Endothelial cell of umbilical vein (primary cell): ENCODE data around the gene TULP1. TPM values are rescaled to one million over a fixed set of nuclear protein-coding genes. Genes with fewer than 3 reads are reported as not detected.
"Not testable (repeated sequence)": the region's sequence is repeated elsewhere in the genome, so short reads cannot be mapped to it uniquely, and the experiment has no call there.

ENCODE experiments used
- BruUV-seq: library from RNA; stranded (reverse); fragments of 400-500 nt; replicated peaks from 2 replicates; lab custom pipeline; 2021; lab: Mats Ljungman, UMichigan
- CTCF ChIA-PET: fragments of 300-600, 350-600 bp; sonication (Branson Sonifier 250); formaldehyde crosslinking; loops from one replicate; lab custom pipeline; 2021; ENCODE audit warnings: antibody characterized with exemption, inconsistent platforms; lab: Charles Lee
- POLR2A ChIA-PET: fragments of 300-600, 350-600 bp; sonication (Branson Sonifier 250); formaldehyde crosslinking; loops from one replicate; lab custom pipeline; 2021; ENCODE audit warnings: antibody characterized with exemption, inconsistent platforms; lab: Charles Lee
- DNase-seq: peaks from one replicate; pipeline ENCODE4 v3.0.0-alpha.2; 2011; ENCODE audit warnings: low read depth, low spot score
- FAIRE-seq: peaks from 2 replicates; lab custom pipeline; 2011; peaks lifted over from hg19 to GRCh38; lab: Jason Lieb, UNC
- H2AFZ ChIP-seq: 2 replicates; pipeline ENCODE4 v1.6.0; 2012; ENCODE audit warnings: low read depth, low read length, control low read depth, inconsistent platforms
- H3K27ac ChIP-seq: 2 replicates; pipeline ENCODE4 v1.5.1; 2011; ENCODE audit warnings: low read depth, mild to moderate bottlenecking, control low read depth, low read length, moderate library complexity; ENCODE audit not compliant: insufficient read depth
- H3K27me3 ChIP-seq, 2 experiments: 2 replicates each; pipeline versions ENCODE4 v1.6.0 to v1.6.1; 2011; ENCODE audit warnings: low read length in 2 of 2, mixed read lengths in 1 of 2; ENCODE audit not compliant: control insufficient read depth in 2 of 2, insufficient read depth in 2 of 2
- H3K36me3 ChIP-seq, 2 experiments: 2 replicates in 1 of 2; 3 replicates in 1 of 2; pipeline ENCODE4 v1.5.1; 2011; ENCODE audit warnings: low read length in 2 of 2, mild to moderate bottlenecking in 1 of 2, moderate library complexity in 1 of 2; ENCODE audit not compliant: control insufficient read depth in 2 of 2, insufficient read depth in 2 of 2; ENCODE audit errors: extremely low read depth in 1 of 2
- H3K4me1 ChIP-seq: 3 replicates; pipeline ENCODE4 v1.5.1; 2011; ENCODE audit warnings: mild to moderate bottlenecking, low read length; ENCODE audit not compliant: control insufficient read depth, insufficient read depth; ENCODE audit errors: extremely low read depth
- H3K4me2 ChIP-seq: 2 replicates; pipeline ENCODE4 v1.6.1; 2011; ENCODE audit warnings: low read length, control low read depth, mixed read lengths; ENCODE audit not compliant: insufficient read depth
- H3K4me3 ChIP-seq, 3 experiments: fragments of 200-600 bp in 1 of 3; sonication (generic), shearing (Covaris generic) in 1 of 3; replicated peaks in 1 of 3; 2 replicates each; pipeline ENCODE4 v1.5.1; 2011 to 2016; ENCODE audit warnings: control low read depth in 3 of 3, low read length in 3 of 3, mild to moderate bottlenecking in 2 of 3, inconsistent platforms in 1 of 3, low read depth in 1 of 3, moderate library complexity in 1 of 3; ENCODE audit not compliant: insufficient read depth in 1 of 3
- H3K79me2 ChIP-seq: 2 replicates; pipeline ENCODE4 v1.6.0; 2012; ENCODE audit warnings: low read length, inconsistent platforms; ENCODE audit not compliant: control insufficient read depth, insufficient read depth
- H3K9ac ChIP-seq: replicated peaks from 2 replicates; pipeline ENCODE3; 2011; ENCODE audit warnings: low read length, control low read depth; ENCODE audit not compliant: insufficient read depth; ENCODE audit errors: extremely low read depth
- H3K9me1 ChIP-seq: replicated peaks from 3 replicates; pipeline ENCODE4 v1.6.0; 2011; ENCODE audit warnings: mild to moderate bottlenecking, low read length; ENCODE audit not compliant: control insufficient read depth, insufficient read depth; ENCODE audit errors: extremely low read depth
- H3K9me3 ChIP-seq: replicated peaks from 2 replicates; pipeline ENCODE4 v1.5.1; 2012; ENCODE audit warnings: low read length, inconsistent platforms; ENCODE audit not compliant: control insufficient read depth, insufficient read depth
- H4K20me1 ChIP-seq: replicated peaks from 2 replicates; pipeline ENCODE3; 2011; ENCODE audit warnings: mild to moderate bottlenecking, low read length; ENCODE audit not compliant: control insufficient read depth, insufficient read depth; ENCODE audit errors: extremely low read depth
- CTCF ChIP-seq, 2 donors: IDR thresholded peaks; 1 replicate in 1 of 2; 2 replicates in 1 of 2; pipeline ENCODE4 v1.5.1; 2011; ENCODE audit warnings: low read length in 2 of 2, mild to moderate bottlenecking in 2 of 2, moderate library complexity in 2 of 2, control low read depth in 1 of 2, inconsistent platforms in 1 of 2, low read depth in 1 of 2; ENCODE audit not compliant: insufficient read depth in 1 of 2; ENCODE audit errors: extremely low read depth in 1 of 2
- EZH2 ChIP-seq: IDR thresholded peaks from 2 replicates; pipeline ENCODE4 v1.6.1; 2012; ENCODE audit warnings: borderline replicate concordance, low read depth, mild to moderate bottlenecking, moderate library complexity, low read length, inconsistent platforms; ENCODE audit not compliant: severe bottlenecking
- FOS ChIP-seq: IDR thresholded peaks from 2 replicates; pipeline ENCODE4 v1.6.1; 2011; ENCODE audit warnings: mild to moderate bottlenecking, low read length, moderate library complexity, borderline replicate concordance; ENCODE audit not compliant: insufficient read depth
- GATA2 ChIP-seq: IDR thresholded peaks from 2 replicates; pipeline ENCODE4 v1.7.0; 2011; ENCODE audit warnings: low read depth, mild to moderate bottlenecking, moderate library complexity, mixed read lengths, low read length; ENCODE audit not compliant: insufficient read length, insufficient read depth
- JUN ChIP-seq: IDR thresholded peaks from 2 replicates; pipeline ENCODE4 v1.6.1; 2011; ENCODE audit warnings: borderline replicate concordance, low read depth; ENCODE audit not compliant: insufficient read length, insufficient read depth
- MAX ChIP-seq: IDR thresholded peaks from 2 replicates; pipeline ENCODE4 v1.6.1; 2011; ENCODE audit not compliant: insufficient read depth, insufficient read length
- MYC ChIP-seq: IDR thresholded peaks from one replicate; pipeline ENCODE4 v1.6.1; 2011; ENCODE audit warnings: mild to moderate bottlenecking, low read depth, low read length
- POLR2A ChIP-seq: IDR thresholded peaks from 2 replicates; pipeline ENCODE4 v1.6.1; 2012; ENCODE audit warnings: low read depth, mild to moderate bottlenecking, control low read depth, low read length
- POLR2AphosphoS5 ChIP-seq: IDR thresholded peaks from 2 replicates; pipeline ENCODE4 v1.6.1; 2012; ENCODE audit warnings: low read depth, mild to moderate bottlenecking, control low read depth, low read length, moderate library complexity; ENCODE audit not compliant: insufficient read depth
- dilution Hi-C: fragments of 300-500 bp; cut with MboI; formaldehyde crosslinking; loops from one replicate; pipeline ENCODE4 v1.15.0; 2019; ENCODE audit warnings: low sequenced_read_pairs; ENCODE audit not compliant: extremely low pct_ligation_motif_present
- intact Hi-C: fragments of 100-400 bp; cut with micrococcal nuclease; formaldehyde crosslinking; loops from one replicate; pipeline ENCODE4 v1.10.0; 2022
- polyA plus RNA-seq, 4 experiments: library from polyadenylated mRNA; depleted of rRNA in 3 of 4; stranded (reverse) in 3 of 4; unstranded in 1 of 4; fragments of >200 nt; gene quantifications; 2 replicates each; pipeline versions ENCODE4 v1.2.1 to v1.2.3, GENCODE V29; 2011 to 2012; ENCODE audit warnings: missing spikeins in 1 of 4
- total RNA-seq: library from RNA; stranded (reverse); gene quantifications from 2 replicates; pipeline ENCODE4 v1.2.3, GENCODE V29; 2021

The TULP1 gene
- total and polyA plus RNA-seq, 2 donors (not counting 3 experiments of a cell fraction or from before 2014, with no cell fraction given), result not detected

- H3K4me3 ChIP-seq, H2AFZ ChIP-seq, H3K9me3 ChIP-seq, FAIRE-seq, H4K20me1 ChIP-seq, H3K9ac ChIP-seq, DNase-seq, H3K36me3 ChIP-seq, H3K27ac ChIP-seq, intact Hi-C loops, POLR2A ChIA-PET, H3K9me1 ChIP-seq, H3K4me1 ChIP-seq, BruUV-seq, dilution Hi-C loops, H3K4me2 ChIP-seq, H3K79me2 ChIP-seq: not testable (repeated sequence)
- CTCF ChIA-PET, result interaction anchor here (1.8 to 1.9 kb wide), 2 partner anchors 14 to 200 kb away, joined by 3 to 13 read pairs; no protein-coding TSS in a partner anchor
- H3K27me3 ChIP-seq, result peaks cover 2 to 12% of the 10 kb centered on the region in 2 experiments
These were observed 23.2 kb upstream of the TULP1 start for GRCh38 chr6:35535847-35536246.

GRCh38 chr6:35534407-35535170 lies 21.9 kb upstream of the TULP1 start:
- Histone ChIP-seq H3K27ac (no peak overlapping the region), H3K79me2 (no peaks in the 10 kb centered on the region), H3K4me2 (no peak overlapping the region), H3K9ac (no peak overlapping the region), H3K4me1 (no peaks in the 10 kb centered on the region), H3K9me1 (no peaks in the 10 kb centered on the region), H3K4me3 (no peak overlapping the region), H4K20me1 (no peaks in the 10 kb centered on the region), H3K9me3 (no peaks in the 10 kb centered on the region), H3K36me3 (no peaks in the 10 kb centered on the region), H2AFZ (no peak overlapping the region), H3K27me3 (peaks cover 2 to 12% of the 10 kb centered on the region in 2 experiments)
- no peak for FAIRE-seq
- DNase-seq, result no peak
- CTCF ChIA-PET, result interaction anchor here (1.8 to 4.7 kb wide), 4 partner anchors 12 to 203 kb away, joined by 3 to 20 read pairs (median 12); no protein-coding TSS in a partner anchor
- TF ChIP-seq EZH2, result no peak
- no peak for TF ChIP-seq MYC
- no peak for TF ChIP-seq GATA2
- no peak for TF ChIP-seq POLR2AphosphoS5
- TF ChIP-seq CTCF (IDR thresholded peaks at IDR 0.05; ENCODE audit: extremely low read depth in 1 of 2, insufficient read depth in 1 of 2, low read depth in 1 of 2, low read length in 2 of 2), result no peak
- TF ChIP-seq JUN, result no peak
- no peak for TF ChIP-seq FOS
- no peak for TF ChIP-seq POLR2A
- no peak for TF ChIP-seq MAX
- dilution Hi-C loops, result no loop called here
- intact Hi-C loops, result no loop called here
- BruUV-seq, result no TSS peak
- POLR2A ChIA-PET, result no interaction called here
